HepG2 (cell line): Measurements from ENCODE around the gene JAK1. TPM values are rescaled to one million over a fixed set of nuclear protein-coding genes. Genes with fewer than 3 reads are reported as not detected.
A peak's percentile ranks its signal among the peaks of the same experiment; 100 is the strongest.

Source experiments
- AHR ChIP-seq: IDR thresholded peaks from 2 replicates; pipeline ENCODE4 v1.6.1; 2018; ENCODE audit warnings: missing genetic modification reagents, missing compliant biosample characterization
- EED ChIP-seq: sonication (generic); formaldehyde crosslinking; IDR thresholded peaks from 2 replicates; pipeline ENCODE4 v1.5.0; 2020; ENCODE audit warnings: mild to moderate bottlenecking, missing genetic modification reagents
- FOXO1 ChIP-seq: sonication (generic); formaldehyde crosslinking; IDR thresholded peaks from 2 replicates; pipeline ENCODE4 v1.4.0; 2020; ENCODE audit warnings: missing genetic modification reagents
- FOXP1 ChIP-seq, 2 experiments: fragments of 450-650 bp in 1 of 2; IDR thresholded peaks; 2 replicates each; pipeline ENCODE4 v1.6.1; 2017 to 2018; ENCODE audit warnings: antibody characterized with exemption in 1 of 2
- KAT7 ChIP-seq: IDR thresholded peaks from 2 replicates; pipeline ENCODE4 v1.6.1; 2018; ENCODE audit warnings: borderline replicate concordance, missing compliant biosample characterization
- KLF9 ChIP-seq: IDR thresholded peaks from 2 replicates; pipeline ENCODE4 v1.6.1; 2016; ENCODE audit warnings: low read depth
- MAF1 ChIP-seq: sonication (generic); formaldehyde crosslinking; IDR thresholded peaks from 2 replicates; pipeline ENCODE4 v1.5.0; 2020; ENCODE audit warnings: missing genetic modification reagents, borderline replicate concordance
- MED8 ChIP-seq: sonication (generic); formaldehyde crosslinking; IDR thresholded peaks from 2 replicates; pipeline ENCODE4 v1.8.1; 2023; ENCODE audit warnings: mild to moderate bottlenecking, missing genetic modification reagents; ENCODE audit not compliant: insufficient replicate concordance
- RXRB ChIP-seq: IDR thresholded peaks from 2 replicates; pipeline ENCODE4 v1.6.1; 2016; ENCODE audit warnings: borderline replicate concordance, missing genetic modification reagents, missing compliant biosample characterization
- SUZ12 ChIP-seq: fragments of 150-350 bp; IDR thresholded peaks from 2 replicates; pipeline ENCODE4 v1.6.1; 2014; ENCODE audit warnings: low read depth, low read length
- WIZ ChIP-seq: sonication (generic); formaldehyde crosslinking; IDR thresholded peaks from 2 replicates; pipeline ENCODE4 v1.5.1; 2020; ENCODE audit warnings: mild to moderate bottlenecking, missing genetic modification reagents
- ZFP62 ChIP-seq: sonication (generic); formaldehyde crosslinking; IDR thresholded peaks from 2 replicates; pipeline ENCODE4 v1.4.0; 2020; ENCODE audit warnings: missing genetic modification reagents
- ZNF124 ChIP-seq: sonication (generic); formaldehyde crosslinking; IDR thresholded peaks from 2 replicates; pipeline ENCODE4 v1.4.0; 2020; ENCODE audit warnings: missing genetic modification reagents
- ZNF558 ChIP-seq: sonication (generic); formaldehyde crosslinking; IDR thresholded peaks from 2 replicates; pipeline ENCODE4 v1.9.0; 2022; ENCODE audit warnings: mild to moderate bottlenecking, missing genetic modification reagents, borderline replicate concordance
- ZNF792 ChIP-seq: IDR thresholded peaks from 2 replicates; pipeline ENCODE4 v1.6.1; 2016
- ZNF878 ChIP-seq: sonication (generic); formaldehyde crosslinking; IDR thresholded peaks from 2 replicates; pipeline ENCODE4 v1.8.1; 2023; ENCODE audit warnings: mild to moderate bottlenecking, missing genetic modification reagents, moderate library complexity
- polyA plus RNA-seq, 8 experiments: library from polyadenylated mRNA; depleted of rRNA in 3 of 8; stranded (reverse) in 7 of 8; unstranded in 1 of 8; fragments of >200 nt; fragmentation: Illumina TruSeq in 4 of 8; extraction: Trizol in 4 of 8; gene quantifications; 2 replicates each; pipeline versions ENCODE4 v1.2.1 to v1.2.3, GENCODE V29; 2011 to 2016; ENCODE audit warnings: low read depth in 4 of 8, missing spikeins in 1 of 8, mixed read lengths in 1 of 8; ENCODE audit not compliant: insufficient read depth in 1 of 8
- total RNA-seq, 5 experiments: library from RNA; depleted of rRNA; stranded (reverse); fragments of >200 nt; fragmentation: Illumina TruSeq; extraction: Trizol; gene quantifications; 2 replicates each; pipeline ENCODE4 v1.2.3, GENCODE V29; 2016; ENCODE audit warnings: low read depth in 1 of 5
- TF ChIP-seq, protein P1 (sequence below): sonication (generic); formaldehyde crosslinking; conservative IDR thresholded peaks from 2 replicates; pipeline ENCODE4 v1.8.1; 2023; ENCODE audit warnings: missing genetic modification reagents
- TF ChIP-seq, protein P2 (sequence below): sonication (generic); formaldehyde crosslinking; IDR thresholded peaks from 2 replicates; pipeline ENCODE4 v1.4.0; 2020; ENCODE audit warnings: missing genetic modification reagents
- TF ChIP-seq, protein P3 (sequence below): sonication (generic); formaldehyde crosslinking; IDR thresholded peaks from 2 replicates; pipeline ENCODE4 v1.8.1; 2023; ENCODE audit warnings: missing genetic modification reagents, mild to moderate bottlenecking, borderline replicate concordance
- TF ChIP-seq, protein P4 (sequence below): sonication (generic); formaldehyde crosslinking; IDR thresholded peaks from 2 replicates; pipeline ENCODE4 v1.4.0; 2020; ENCODE audit warnings: mild to moderate bottlenecking, low read depth, missing genetic modification reagents
- TF ChIP-seq, protein P5 (sequence below): sonication (generic); formaldehyde crosslinking; IDR thresholded peaks from 2 replicates; pipeline ENCODE4 v1.5.0; 2020; ENCODE audit warnings: missing genetic modification reagents
- TF ChIP-seq, protein P6 (sequence below): IDR thresholded peaks from 2 replicates; pipeline ENCODE4 v1.6.1; 2016; ENCODE audit warnings: mild to moderate bottlenecking, missing biosample characterization, missing genetic modification reagents
- TF ChIP-seq, protein P7 (sequence below): sonication (generic); formaldehyde crosslinking; IDR thresholded peaks from 2 replicates; pipeline ENCODE4 v1.8.0; 2022; ENCODE audit warnings: mild to moderate bottlenecking, missing genetic modification reagents, moderate library complexity
- TF ChIP-seq, protein P8 (sequence below): sonication (generic); formaldehyde crosslinking; IDR thresholded peaks from 2 replicates; pipeline ENCODE4 v1.4.0; 2020; ENCODE audit warnings: mild to moderate bottlenecking, missing genetic modification reagents, borderline replicate concordance

The JAK1 gene
- total and polyA plus RNA-seq, 2 of the 13 experiments (the other 11 are each of a cell fraction or from before 2014, with no cell fraction given): 23.9 to 42.4 TPM

DNA sequence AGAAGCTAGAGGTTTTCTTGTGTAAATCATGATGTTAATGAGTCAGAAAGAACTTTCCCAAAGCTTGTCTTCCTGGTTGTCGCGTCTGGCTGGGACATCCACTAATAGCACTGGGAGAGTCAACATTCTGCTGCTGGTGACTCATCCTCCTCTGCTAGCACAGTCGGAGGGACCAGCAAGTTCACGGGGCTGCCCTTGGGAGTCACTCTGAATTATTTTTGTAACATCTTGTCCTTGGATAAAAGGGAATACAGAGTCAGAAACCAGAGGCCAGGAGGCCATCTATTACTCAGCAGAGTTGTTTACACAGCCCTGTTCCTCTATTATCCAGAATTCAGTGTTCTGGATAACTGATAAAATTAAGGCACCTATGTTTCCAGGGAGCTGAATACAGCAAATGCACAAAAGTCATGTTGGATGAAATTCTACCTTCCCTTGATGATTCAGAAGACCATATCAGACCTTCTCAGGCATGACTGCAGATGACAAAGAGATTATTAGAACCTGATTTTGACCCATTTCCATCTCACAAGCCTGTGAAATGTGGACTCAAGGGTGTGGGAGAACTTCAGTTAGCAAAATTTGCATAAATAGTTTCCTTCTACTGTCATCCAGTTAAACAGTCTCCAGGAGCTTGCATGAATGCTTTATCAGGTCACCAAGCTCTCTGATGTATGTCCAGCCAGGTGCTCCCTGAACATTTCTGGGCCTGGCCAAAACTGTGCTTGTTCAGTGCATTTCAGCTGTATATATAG lies 68.1 kb downstream of the JAK1 start (continued):
- TF ChIP-seq, protein P1, sequence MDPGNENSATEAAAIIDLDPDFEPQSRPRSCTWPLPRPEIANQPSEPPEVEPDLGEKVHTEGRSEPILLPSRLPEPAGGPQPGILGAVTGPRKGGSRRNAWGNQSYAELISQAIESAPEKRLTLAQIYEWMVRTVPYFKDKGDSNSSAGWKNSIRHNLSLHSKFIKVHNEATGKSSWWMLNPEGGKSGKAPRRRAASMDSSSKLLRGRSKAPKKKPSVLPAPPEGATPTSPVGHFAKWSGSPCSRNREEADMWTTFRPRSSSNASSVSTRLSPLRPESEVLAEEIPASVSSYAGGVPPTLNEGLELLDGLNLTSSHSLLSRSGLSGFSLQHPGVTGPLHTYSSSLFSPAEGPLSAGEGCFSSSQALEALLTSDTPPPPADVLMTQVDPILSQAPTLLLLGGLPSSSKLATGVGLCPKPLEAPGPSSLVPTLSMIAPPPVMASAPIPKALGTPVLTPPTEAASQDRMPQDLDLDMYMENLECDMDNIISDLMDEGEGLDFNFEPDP (CRISPR knock-in tag): no peak
- TF ChIP-seq, protein P2, sequence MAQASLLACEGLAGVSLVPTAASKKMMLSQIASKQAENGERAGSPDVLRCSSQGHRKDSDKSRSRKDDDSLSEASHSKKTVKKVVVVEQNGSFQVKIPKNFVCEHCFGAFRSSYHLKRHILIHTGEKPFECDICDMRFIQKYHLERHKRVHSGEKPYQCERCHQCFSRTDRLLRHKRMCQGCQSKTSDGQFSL: no peak
- TF ChIP-seq MED8: no peak
- TF ChIP-seq AHR (CRISPR knock-in tag): no peak
- no peak for TF ChIP-seq KAT7 (CRISPR knock-in tag)
- no peak for TF ChIP-seq ZNF558 (CRISPR knock-in tag)
- TF ChIP-seq EED: no peak
- TF ChIP-seq, protein P3, sequence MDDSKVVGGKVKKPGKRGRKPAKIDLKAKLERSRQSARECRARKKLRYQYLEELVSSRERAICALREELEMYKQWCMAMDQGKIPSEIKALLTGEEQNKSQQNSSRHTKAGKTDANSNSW: no peak
- TF ChIP-seq, protein P4, sequence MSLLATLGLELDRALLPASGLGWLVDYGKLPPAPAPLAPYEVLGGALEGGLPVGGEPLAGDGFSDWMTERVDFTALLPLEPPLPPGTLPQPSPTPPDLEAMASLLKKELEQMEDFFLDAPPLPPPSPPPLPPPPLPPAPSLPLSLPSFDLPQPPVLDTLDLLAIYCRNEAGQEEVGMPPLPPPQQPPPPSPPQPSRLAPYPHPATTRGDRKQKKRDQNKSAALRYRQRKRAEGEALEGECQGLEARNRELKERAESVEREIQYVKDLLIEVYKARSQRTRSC (CRISPR knock-in tag): no peak
- 0 out of 2 replicates have a peak, but pooled peaks have one; percentile 17 for TF ChIP-seq ZNF792 (CRISPR knock-in tag)
- peak; percentile 67; the same call in 1 of the 2 replicates for TF ChIP-seq RXRB
- no peak for TF ChIP-seq ZFP62
- TF ChIP-seq MAF1 (CRISPR knock-in tag): no peak
- TF ChIP-seq, protein P5, sequence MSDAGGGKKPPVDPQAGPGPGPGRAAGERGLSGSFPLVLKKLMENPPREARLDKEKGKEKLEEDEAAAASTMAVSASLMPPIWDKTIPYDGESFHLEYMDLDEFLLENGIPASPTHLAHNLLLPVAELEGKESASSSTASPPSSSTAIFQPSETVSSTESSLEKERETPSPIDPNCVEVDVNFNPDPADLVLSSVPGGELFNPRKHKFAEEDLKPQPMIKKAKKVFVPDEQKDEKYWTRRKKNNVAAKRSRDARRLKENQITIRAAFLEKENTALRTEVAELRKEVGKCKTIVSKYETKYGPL (CRISPR knock-in tag): no peak
- TF ChIP-seq, protein P6, sequence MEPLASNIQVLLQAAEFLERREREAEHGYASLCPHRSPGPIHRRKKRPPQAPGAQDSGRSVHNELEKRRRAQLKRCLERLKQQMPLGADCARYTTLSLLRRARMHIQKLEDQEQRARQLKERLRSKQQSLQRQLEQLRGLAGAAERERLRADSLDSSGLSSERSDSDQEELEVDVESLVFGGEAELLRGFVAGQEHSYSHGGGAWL (CRISPR knock-in tag): no peak
- TF ChIP-seq ZNF124: no peak
- TF ChIP-seq SUZ12: no peak
- no peak for TF ChIP-seq ZNF878 (CRISPR knock-in tag)
- TF ChIP-seq KLF9 (CRISPR knock-in tag): no peak
- TF ChIP-seq FOXP1 (IDR thresholded peaks at IDR 0.05): no peak
- peak; percentile 65 for TF ChIP-seq FOXP1 (CRISPR knock-in tag; IDR thresholded peaks at IDR 0.05)
- TF ChIP-seq, protein P7, sequence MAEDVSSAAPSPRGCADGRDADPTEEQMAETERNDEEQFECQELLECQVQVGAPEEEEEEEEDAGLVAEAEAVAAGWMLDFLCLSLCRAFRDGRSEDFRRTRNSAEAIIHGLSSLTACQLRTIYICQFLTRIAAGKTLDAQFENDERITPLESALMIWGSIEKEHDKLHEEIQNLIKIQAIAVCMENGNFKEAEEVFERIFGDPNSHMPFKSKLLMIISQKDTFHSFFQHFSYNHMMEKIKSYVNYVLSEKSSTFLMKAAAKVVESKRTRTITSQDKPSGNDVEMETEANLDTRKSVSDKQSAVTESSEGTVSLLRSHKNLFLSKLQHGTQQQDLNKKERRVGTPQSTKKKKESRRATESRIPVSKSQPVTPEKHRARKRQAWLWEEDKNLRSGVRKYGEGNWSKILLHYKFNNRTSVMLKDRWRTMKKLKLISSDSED (CRISPR knock-in tag): no peak
- peak; percentile 27; the same call in 1 of the 2 replicates for TF ChIP-seq FOXO1 (CRISPR knock-in tag)
- no peak for TF ChIP-seq WIZ (CRISPR knock-in tag)
- TF ChIP-seq, protein P8, sequence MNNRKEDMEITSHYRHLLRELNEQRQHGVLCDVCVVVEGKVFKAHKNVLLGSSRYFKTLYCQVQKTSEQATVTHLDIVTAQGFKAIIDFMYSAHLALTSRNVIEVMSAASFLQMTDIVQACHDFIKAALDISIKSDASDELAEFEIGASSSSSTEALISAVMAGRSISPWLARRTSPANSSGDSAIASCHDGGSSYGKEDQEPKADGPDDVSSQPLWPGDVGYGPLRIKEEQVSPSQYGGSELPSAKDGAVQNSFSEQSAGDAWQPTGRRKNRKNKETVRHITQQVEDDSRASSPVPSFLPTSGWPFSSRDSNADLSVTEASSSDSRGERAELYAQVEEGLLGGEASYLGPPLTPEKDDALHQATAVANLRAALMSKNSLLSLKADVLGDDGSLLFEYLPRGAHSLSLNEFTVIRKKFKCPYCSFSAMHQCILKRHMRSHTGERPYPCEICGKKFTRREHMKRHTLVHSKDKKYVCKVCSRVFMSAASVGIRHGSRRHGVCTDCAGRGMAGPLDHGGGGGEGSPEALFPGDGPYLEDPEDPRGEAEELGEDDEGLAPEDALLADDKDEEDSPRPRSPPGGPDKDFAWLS: no peak
